NB4 (cell line): ENCODE results near the gene LDB3.

Experiments
- CTCF ChIP-seq: IDR thresholded peaks from one replicate; pipeline ENCODE4 v1.5.1; 2012; ENCODE audit warnings: low read depth, low read length
- POLR2A ChIP-seq: IDR thresholded peaks from 2 replicates; pipeline ENCODE4 v1.6.1; 2011; ENCODE audit warnings: mild to moderate bottlenecking; ENCODE audit not compliant: insufficient read length; ENCODE audit errors: extremely low read depth

GRCh38 chr10:86730227-86730626 is 61.9 kb downstream of the LDB3 start:
- TF ChIP-seq POLR2A (no peak), CTCF (no peak)
